ENCODE measurements around the gene RPL11. TPM values are rescaled to one million over a fixed set of nuclear protein-coding genes. Genes with fewer than 3 reads are reported as not detected.

Gene RPL11
- total and polyA plus RNA-seq, 2 experiments from 2014 or later = 1,126 to 1,484 TPM

- Histone ChIP-seq H3K4me3 (no peak overlapping the region), H3K36me3 (ENCODE audit: insufficient read depth) (no peaks in the 10 kb centered on the region), H4K20me1 (replicated peaks; ENCODE audit: insufficient read depth) (peaks cover 22% of the 10 kb centered on the region), H3K27me3 (ENCODE audit: insufficient read depth) (no peaks in the 10 kb centered on the region), H2AFZ (no peak overlapping the region), H3K79me2 (replicated peaks; ENCODE audit: insufficient read depth) (peaks cover 9% of the 10 kb centered on the region), H3K4me2 (no peak overlapping the region), H3F3A (replicated peaks; ENCODE audit: low read depth) (no peaks in the 10 kb centered on the region), H3K4me1 (ENCODE audit: insufficient read depth) (0 out of 2 replicates have a peak, but pooled peaks cover 3% of the 10 kb centered on the region), H3K9me2 (ENCODE audit: insufficient read depth) (no peaks in the 10 kb centered on the region), H3K27ac (ENCODE audit: low read depth) (no peak overlapping the region)
- Mint-ChIP-seq H3K27ac (no peak overlapping the region), H3K9me3 (no peaks in the 10 kb centered on the region), H3K27me3 (ENCODE audit: insufficient read depth, low read depth, poor library complexity) (peaks cover 5% of the 10 kb centered on the region), H3K4me1 (peaks cover 2% of the 10 kb centered on the region; the same call in 1 of the 3 replicates), H3K36me3 (ENCODE audit: low read depth) (0 out of 3 replicates have a peak, but pooled peaks cover 3% of the 10 kb centered on the region), H3K4me3 (no peak overlapping the region)
- DNase-seq (ENCODE audit: low spot score) = no peak
- ATAC-seq = no peak
- TF ChIP-seq EZH2phosphoT487 (IDR thresholded peaks at IDR 0.05; ENCODE audit: unreplicated experiment) (no peak), REST (IDR thresholded peaks at IDR 0.05; ENCODE audit: unreplicated experiment) (no peak), ZNF331 (CRISPR knock-in tag; IDR thresholded peaks at IDR 0.05; ENCODE audit: low read depth) (no peak), CTCF (conservative IDR thresholded peaks at IDR 0.05; ENCODE audit: low read depth in 2 of 2) (no peak), POLR2AphosphoS5 (IDR thresholded peaks at IDR 0.05; ENCODE audit: low read depth) (no peak), ZNF114 (CRISPR knock-in tag; IDR thresholded peaks at IDR 0.05) (no peak), EZH2 (IDR thresholded peaks at IDR 0.05; ENCODE audit: low read depth, unreplicated experiment) (no peak), CREB1 (CRISPR knock-in tag; IDR thresholded peaks at IDR 0.05; ENCODE audit: low read depth) (no peak), NANOG (IDR thresholded peaks at IDR 0.05; ENCODE audit: borderline replicate concordance) (no peak), ETS1 (IDR thresholded peaks at IDR 0.05) (no peak), STAT1 (IDR thresholded peaks at IDR 0.05; ENCODE audit: unreplicated experiment) (no peak), JUNB (IDR thresholded peaks at IDR 0.05; ENCODE audit: unreplicated experiment) (no peak)
- TF ChIP-seq, protein P1, sequence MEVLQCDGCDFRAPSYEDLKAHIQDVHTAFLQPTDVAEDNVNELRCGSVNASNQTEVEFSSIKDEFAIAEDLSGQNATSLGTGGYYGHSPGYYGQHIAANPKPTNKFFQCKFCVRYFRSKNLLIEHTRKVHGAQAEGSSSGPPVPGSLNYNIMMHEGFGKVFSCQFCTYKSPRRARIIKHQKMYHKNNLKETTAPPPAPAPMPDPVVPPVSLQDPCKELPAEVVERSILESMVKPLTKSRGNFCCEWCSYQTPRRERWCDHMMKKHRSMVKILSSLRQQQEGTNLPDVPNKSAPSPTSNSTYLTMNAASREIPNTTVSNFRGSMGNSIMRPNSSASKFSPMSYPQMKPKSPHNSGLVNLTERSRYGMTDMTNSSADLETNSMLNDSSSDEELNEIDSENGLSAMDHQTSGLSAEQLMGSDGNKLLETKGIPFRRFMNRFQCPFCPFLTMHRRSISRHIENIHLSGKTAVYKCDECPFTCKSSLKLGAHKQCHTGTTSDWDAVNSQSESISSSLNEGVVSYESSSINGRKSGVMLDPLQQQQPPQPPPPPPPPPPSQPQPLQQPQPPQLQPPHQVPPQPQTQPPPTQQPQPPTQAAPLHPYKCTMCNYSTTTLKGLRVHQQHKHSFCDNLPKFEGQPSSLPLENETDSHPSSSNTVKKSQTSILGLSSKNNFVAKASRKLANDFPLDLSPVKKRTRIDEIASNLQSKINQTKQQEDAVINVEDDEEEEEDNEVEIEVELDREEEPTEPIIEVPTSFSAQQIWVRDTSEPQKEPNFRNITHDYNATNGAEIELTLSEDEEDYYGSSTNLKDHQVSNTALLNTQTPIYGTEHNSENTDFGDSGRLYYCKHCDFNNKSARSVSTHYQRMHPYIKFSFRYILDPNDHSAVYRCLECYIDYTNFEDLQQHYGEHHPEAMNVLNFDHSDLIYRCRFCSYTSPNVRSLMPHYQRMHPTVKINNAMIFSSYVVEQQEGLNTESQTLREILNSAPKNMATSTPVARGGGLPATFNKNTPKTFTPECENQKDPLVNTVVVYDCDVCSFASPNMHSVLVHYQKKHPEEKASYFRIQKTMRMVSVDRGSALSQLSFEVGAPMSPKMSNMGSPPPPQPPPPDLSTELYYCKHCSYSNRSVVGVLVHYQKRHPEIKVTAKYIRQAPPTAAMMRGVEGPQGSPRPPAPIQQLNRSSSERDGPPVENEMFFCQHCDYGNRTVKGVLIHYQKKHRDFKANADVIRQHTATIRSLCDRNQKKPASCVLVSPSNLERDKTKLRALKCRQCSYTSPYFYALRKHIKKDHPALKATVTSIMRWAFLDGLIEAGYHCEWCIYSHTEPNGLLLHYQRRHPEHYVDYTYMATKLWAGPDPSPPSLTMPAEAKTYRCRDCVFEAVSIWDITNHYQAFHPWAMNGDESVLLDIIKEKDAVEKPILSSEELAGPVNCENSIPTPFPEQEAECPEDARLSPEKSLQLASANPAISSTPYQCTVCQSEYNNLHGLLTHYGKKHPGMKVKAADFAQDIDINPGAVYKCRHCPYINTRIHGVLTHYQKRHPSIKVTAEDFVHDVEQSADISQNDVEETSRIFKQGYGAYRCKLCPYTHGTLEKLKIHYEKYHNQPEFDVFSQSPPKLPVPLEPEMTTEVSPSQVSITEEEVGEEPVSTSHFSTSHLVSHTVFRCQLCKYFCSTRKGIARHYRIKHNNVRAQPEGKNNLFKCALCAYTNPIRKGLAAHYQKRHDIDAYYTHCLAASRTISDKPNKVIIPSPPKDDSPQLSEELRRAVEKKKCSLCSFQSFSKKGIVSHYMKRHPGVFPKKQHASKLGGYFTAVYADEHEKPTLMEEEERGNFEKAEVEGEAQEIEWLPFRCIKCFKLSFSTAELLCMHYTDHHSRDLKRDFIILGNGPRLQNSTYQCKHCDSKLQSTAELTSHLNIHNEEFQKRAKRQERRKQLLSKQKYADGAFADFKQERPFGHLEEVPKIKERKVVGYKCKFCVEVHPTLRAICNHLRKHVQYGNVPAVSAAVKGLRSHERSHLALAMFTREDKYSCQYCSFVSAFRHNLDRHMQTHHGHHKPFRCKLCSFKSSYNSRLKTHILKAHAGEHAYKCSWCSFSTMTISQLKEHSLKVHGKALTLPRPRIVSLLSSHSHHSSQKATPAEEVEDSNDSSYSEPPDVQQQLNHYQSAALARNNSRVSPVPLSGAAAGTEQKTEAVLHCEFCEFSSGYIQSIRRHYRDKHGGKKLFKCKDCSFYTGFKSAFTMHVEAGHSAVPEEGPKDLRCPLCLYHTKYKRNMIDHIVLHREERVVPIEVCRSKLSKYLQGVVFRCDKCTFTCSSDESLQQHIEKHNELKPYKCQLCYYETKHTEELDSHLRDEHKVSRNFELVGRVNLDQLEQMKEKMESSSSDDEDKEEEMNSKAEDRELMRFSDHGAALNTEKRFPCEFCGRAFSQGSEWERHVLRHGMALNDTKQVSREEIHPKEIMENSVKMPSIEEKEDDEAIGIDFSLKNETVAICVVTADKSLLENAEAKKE (CRISPR knock-in tag; IDR thresholded peaks at IDR 0.05) = no peak
Measured at GRCh38 chr1:23726686-23727085, 35.1 kb downstream of the RPL11 start.
